Loucy (cell line): Measurements from ENCODE around the gene BANF1.

Source experiments
- H2AFZ ChIP-seq: fragments of 200-600 bp; sonication (generic); 2 replicates; pipeline ENCODE4 v1.6.0; 2016; ENCODE audit warnings: antibody characterized with exemption, mild to moderate bottlenecking, low read length, moderate library complexity
- H3F3A ChIP-seq: fragments of 200-600 bp; 2 replicates; pipeline ENCODE4 v1.6.0; 2016; ENCODE audit warnings: antibody characterized with exemption, low read depth, mild to moderate bottlenecking
- H3K27me3 ChIP-seq: fragments of 200-600 bp; sonication (generic); 2 replicates; pipeline ENCODE4 v1.6.1; 2014; ENCODE audit warnings: low read length, mild to moderate bottlenecking; ENCODE audit not compliant: insufficient read depth, poor library complexity, severe bottlenecking
- H3K36me3 ChIP-seq: fragments of 200-600 bp; sonication (generic); 2 replicates; pipeline ENCODE4 v1.6.1; 2016; ENCODE audit warnings: low read length; ENCODE audit not compliant: insufficient read depth
- H3K4me1 ChIP-seq: fragments of 200-600 bp; sonication (generic); 2 replicates; pipeline ENCODE4 v1.5.1; 2014; ENCODE audit warnings: low read length, mild to moderate bottlenecking; ENCODE audit not compliant: insufficient read depth, poor library complexity, severe bottlenecking
- H3K4me2 ChIP-seq: fragments of 200-600 bp; sonication (generic); 2 replicates; pipeline ENCODE4 v1.6.0; 2014; ENCODE audit warnings: antibody characterized with exemption, low read length, low read depth, mild to moderate bottlenecking; ENCODE audit not compliant: poor library complexity, severe bottlenecking
- H3K4me3 ChIP-seq: fragments of 200-600 bp; sonication (generic); 2 replicates; pipeline ENCODE4 v1.5.1; 2014; ENCODE audit warnings: low read length, mild to moderate bottlenecking, mixed read lengths; ENCODE audit not compliant: poor library complexity, severe bottlenecking
- H3K79me2 ChIP-seq: fragments of 200-600 bp; sonication (generic); 2 replicates; pipeline ENCODE4 v1.6.1; 2014; ENCODE audit warnings: low read length; ENCODE audit not compliant: insufficient read depth
- H3K9ac ChIP-seq: fragments of 200-600 bp; sonication (generic); 2 replicates; pipeline ENCODE4 v1.6.0; 2014; ENCODE audit warnings: mild to moderate bottlenecking, low read depth, low read length, moderate library complexity; ENCODE audit not compliant: poor library complexity, severe bottlenecking
- H3K9me2 ChIP-seq: fragments of 200-600 bp; sonication (generic); replicated peaks from 2 replicates; pipeline ENCODE4 v1.6.1; 2016; ENCODE audit warnings: low read depth, low read length, mixed read lengths
- H3K9me3 ChIP-seq: fragments of 200-600 bp; sonication (generic); 2 replicates; pipeline ENCODE4 v1.6.1; 2014; ENCODE audit warnings: mild to moderate bottlenecking, antibody characterized with exemption, low read length, low read depth; ENCODE audit not compliant: insufficient read depth
- H4K20me1 ChIP-seq: fragments of 200-600 bp; sonication (generic); 2 replicates; pipeline ENCODE4 v1.6.0; 2014; ENCODE audit warnings: antibody characterized with exemption, low read length, mild to moderate bottlenecking; ENCODE audit not compliant: insufficient read depth, poor library complexity, severe bottlenecking
- EZH2phosphoT487 ChIP-seq: fragments of 200-600 bp; IDR thresholded peaks from 2 replicates; pipeline ENCODE4 v1.6.1; 2018; ENCODE audit warnings: antibody characterized with exemption, mild to moderate bottlenecking, moderate library complexity, borderline replicate concordance
- TF ChIP-seq, protein P1 (sequence below): fragments of 200-600 bp; sonication (generic); conservative IDR thresholded peaks from 2 replicates; pipeline ENCODE4 v1.5.1; 2014; ENCODE audit warnings: mild to moderate bottlenecking, antibody characterized with exemption, low read length

BANF1 gene

DNA sequence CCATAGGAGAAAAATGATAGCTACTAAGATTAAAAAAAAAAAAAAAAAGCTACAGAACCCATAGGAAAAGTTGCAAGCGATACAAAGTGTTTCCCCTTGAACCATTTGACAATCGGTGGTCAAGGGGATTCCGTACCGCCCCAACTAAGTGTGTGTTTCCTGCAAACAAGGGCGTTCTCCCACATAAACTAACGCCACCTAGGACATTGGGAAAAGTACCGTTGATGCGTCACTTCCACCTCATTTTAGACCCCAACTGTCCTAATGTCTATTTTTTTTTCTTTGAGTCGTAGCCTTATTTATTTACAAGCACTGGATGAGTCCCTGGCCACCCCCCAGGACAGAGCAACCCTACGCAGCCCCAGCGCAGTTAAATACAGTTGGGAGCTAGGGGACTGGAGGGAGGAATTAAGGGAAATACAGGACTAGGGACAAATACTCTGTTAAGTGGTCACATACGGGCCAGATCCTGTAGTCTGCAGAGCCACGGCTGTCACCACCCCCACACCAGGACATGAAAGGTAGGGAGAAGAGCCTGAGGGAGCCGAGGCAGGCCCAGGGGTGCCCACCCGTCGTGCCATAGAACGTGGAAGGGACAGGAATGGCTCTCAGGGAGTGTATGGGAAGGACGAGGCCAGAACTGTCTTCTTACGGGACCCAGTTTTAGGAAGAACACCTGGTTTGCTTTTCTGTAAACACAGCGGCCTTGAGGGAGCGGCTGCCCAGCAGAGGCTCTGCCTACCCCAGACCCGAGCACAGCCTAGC, 19.3 kb upstream of the BANF1 start:
- H3K9ac ChIP-seq, result no peak overlapping the region
- no peaks in the 10 kb centered on the region for H3K79me2 ChIP-seq
- no peak overlapping the region for H3K4me3 ChIP-seq
- peaks cover 17% of the 10 kb centered on the region; the same call in 1 of the 2 replicates for H3K36me3 ChIP-seq
- H4K20me1 ChIP-seq, result no peaks in the 10 kb centered on the region
- TF ChIP-seq, protein P1, sequence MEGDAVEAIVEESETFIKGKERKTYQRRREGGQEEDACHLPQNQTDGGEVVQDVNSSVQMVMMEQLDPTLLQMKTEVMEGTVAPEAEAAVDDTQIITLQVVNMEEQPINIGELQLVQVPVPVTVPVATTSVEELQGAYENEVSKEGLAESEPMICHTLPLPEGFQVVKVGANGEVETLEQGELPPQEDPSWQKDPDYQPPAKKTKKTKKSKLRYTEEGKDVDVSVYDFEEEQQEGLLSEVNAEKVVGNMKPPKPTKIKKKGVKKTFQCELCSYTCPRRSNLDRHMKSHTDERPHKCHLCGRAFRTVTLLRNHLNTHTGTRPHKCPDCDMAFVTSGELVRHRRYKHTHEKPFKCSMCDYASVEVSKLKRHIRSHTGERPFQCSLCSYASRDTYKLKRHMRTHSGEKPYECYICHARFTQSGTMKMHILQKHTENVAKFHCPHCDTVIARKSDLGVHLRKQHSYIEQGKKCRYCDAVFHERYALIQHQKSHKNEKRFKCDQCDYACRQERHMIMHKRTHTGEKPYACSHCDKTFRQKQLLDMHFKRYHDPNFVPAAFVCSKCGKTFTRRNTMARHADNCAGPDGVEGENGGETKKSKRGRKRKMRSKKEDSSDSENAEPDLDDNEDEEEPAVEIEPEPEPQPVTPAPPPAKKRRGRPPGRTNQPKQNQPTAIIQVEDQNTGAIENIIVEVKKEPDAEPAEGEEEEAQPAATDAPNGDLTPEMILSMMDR, result no peak
- TF ChIP-seq EZH2phosphoT487, result no peak
- no peaks in the 10 kb centered on the region for H3K27me3 ChIP-seq
- H3K4me2 ChIP-seq, result no peak overlapping the region
- no peaks in the 10 kb centered on the region for H3K9me2 ChIP-seq
- no peaks in the 10 kb centered on the region for H3K4me1 ChIP-seq
- no peaks in the 10 kb centered on the region for H3K9me3 ChIP-seq
- no peaks in the 10 kb centered on the region for H3F3A ChIP-seq
- H2AFZ ChIP-seq, result no peak overlapping the region

DNA sequence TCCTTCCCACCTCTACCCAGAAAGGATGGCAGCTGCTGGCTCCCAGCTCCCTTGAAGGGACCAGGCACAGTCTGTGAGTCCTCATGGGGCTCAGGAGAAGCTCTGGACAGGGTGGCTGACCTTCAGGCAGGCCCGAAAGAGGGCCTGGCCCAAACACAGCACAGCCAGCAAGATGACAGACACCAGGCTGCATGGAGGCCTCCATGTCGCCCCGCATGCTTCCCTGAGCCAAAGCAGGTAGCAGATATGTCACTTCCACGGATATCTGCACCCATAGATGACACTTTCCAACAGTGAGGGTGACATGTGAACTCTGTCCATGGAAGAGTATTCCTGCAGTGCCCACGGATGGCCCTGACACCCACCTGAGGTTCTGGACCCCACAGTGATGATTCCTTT, 18.7 kb upstream of the BANF1 start:
- no peaks in the 10 kb centered on the region for H3K4me1 ChIP-seq
- no peaks in the 10 kb centered on the region for H3F3A ChIP-seq
- H3K9me2 ChIP-seq, result no peaks in the 10 kb centered on the region
- H2AFZ ChIP-seq, result no peak overlapping the region
- no peak overlapping the region for H3K4me3 ChIP-seq
- no peaks in the 10 kb centered on the region for H3K9me3 ChIP-seq
- no peaks in the 10 kb centered on the region for H3K27me3 ChIP-seq
- no peak overlapping the region for H3K9ac ChIP-seq
- H3K4me2 ChIP-seq, result no peak overlapping the region
- H3K36me3 ChIP-seq, result peaks cover 11% of the 10 kb centered on the region; the same call in 1 of the 2 replicates
- no peaks in the 10 kb centered on the region for H3K79me2 ChIP-seq
- no peak for TF ChIP-seq EZH2phosphoT487
- TF ChIP-seq, protein P1, result no peak
- H4K20me1 ChIP-seq, result no peaks in the 10 kb centered on the region

DNA sequence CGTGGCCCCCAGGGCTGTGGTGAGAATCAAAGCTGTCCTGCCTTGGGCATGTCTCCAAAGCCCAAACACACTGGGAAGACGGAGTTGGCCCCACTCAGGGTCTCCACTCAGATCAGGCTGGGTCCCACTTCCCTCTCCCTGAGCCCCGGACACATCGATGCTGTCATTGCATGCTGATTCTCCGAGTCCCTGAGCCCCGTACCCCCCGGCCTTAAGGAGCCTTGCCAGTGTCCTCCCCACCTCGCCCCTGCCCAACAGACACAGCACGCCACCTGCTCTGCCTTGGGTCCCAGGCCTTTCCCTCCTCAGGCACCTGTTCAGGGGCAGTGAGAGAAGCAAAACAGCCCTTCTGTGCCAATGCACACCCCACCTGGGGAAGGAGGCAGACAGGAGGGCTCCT, 15.0 kb upstream of the BANF1 start:
- Histone ChIP-seq H4K20me1 (no peaks in the 10 kb centered on the region), H3K27me3 (no peaks in the 10 kb centered on the region), H3K4me1 (no peaks in the 10 kb centered on the region), H3K4me3 (no peak overlapping the region), H3K9me3 (no peaks in the 10 kb centered on the region), H3K9me2 (no peaks in the 10 kb centered on the region), H3K4me2 (no peak overlapping the region), H3K79me2 (no peaks in the 10 kb centered on the region), H3F3A (peaks cover 2% of the 10 kb centered on the region; the same call in 1 of the 2 replicates), H3K36me3 (no peaks in the 10 kb centered on the region), H3K9ac (no peak overlapping the region), H2AFZ (no peak overlapping the region)
- no peak for TF ChIP-seq EZH2phosphoT487
- TF ChIP-seq, protein P1, result no peak
